GM23338 (cell line): ENCODE data around the gene PJA1. TPM values are rescaled to one million over a fixed set of nuclear protein-coding genes. Genes with fewer than 3 reads are reported as not detected.

Source experiments
- ATAC-seq: fragments of 200-7000 bp; cut with Tn5 transposase; 3 replicates; pipeline ENCODE4 v1.9.1; 2020
- DNase-seq: peaks from one replicate; pipeline ENCODE4 v3.0.0-alpha.2; 2015; ENCODE audit warnings: low spot score
- H2AFZ ChIP-seq: fragments of 200-600 bp; sonication (generic); 2 replicates; pipeline ENCODE4 v1.8.0; 2016; ENCODE audit warnings: antibody characterized with exemption, mild to moderate bottlenecking, moderate library complexity
- H3F3A ChIP-seq: fragments of 200-600 bp; sonication (generic); replicated peaks from 2 replicates; pipeline ENCODE4 v1.8.0; 2017; ENCODE audit warnings: antibody characterized with exemption, mixed run types, low read depth
- H3K27ac ChIP-seq: fragments of 200-600 bp; sonication (generic); 2 replicates; pipeline ENCODE4 v1.6.1; 2016; ENCODE audit warnings: low read depth
- H3K27me3 ChIP-seq: fragments of 200-600 bp; sonication (generic); 2 replicates; pipeline ENCODE4 v1.8.0; 2016; ENCODE audit warnings: mild to moderate bottlenecking, mixed run types, moderate library complexity; ENCODE audit not compliant: insufficient read depth
- H3K36me3 ChIP-seq: fragments of 200-600 bp; sonication (generic); 2 replicates; pipeline ENCODE4 v1.8.0; 2016; ENCODE audit warnings: mild to moderate bottlenecking; ENCODE audit not compliant: insufficient read depth
- H3K4me1 ChIP-seq: fragments of 200-600 bp; sonication (generic); 2 replicates; pipeline ENCODE4 v1.8.0; 2016; ENCODE audit warnings: mild to moderate bottlenecking, moderate library complexity; ENCODE audit not compliant: insufficient read depth
- H3K4me2 ChIP-seq: fragments of 200-600 bp; sonication (generic); 2 replicates; pipeline ENCODE4 v1.7.1; 2017; ENCODE audit warnings: mixed run types
- H3K4me3 ChIP-seq: fragments of 200-600 bp; sonication (generic); 2 replicates; pipeline ENCODE4 v1.6.1; 2016; ENCODE audit warnings: mixed run types
- H3K79me2 ChIP-seq: fragments of 200-600 bp; sonication (generic); replicated peaks from 2 replicates; pipeline ENCODE4 v1.8.0; 2017; ENCODE audit warnings: mild to moderate bottlenecking; ENCODE audit not compliant: insufficient read depth
- H3K9me2 ChIP-seq: fragments of 200-600 bp; sonication (generic); 2 replicates; pipeline ENCODE4 v1.8.0; 2017; ENCODE audit not compliant: insufficient read depth
- H4K20me1 ChIP-seq: fragments of 200-600 bp; sonication (generic); replicated peaks from 2 replicates; pipeline ENCODE4 v1.8.0; 2017; ENCODE audit warnings: mild to moderate bottlenecking; ENCODE audit not compliant: insufficient read depth
- H3K27ac Mint-ChIP-seq: 2 replicates; pipeline ENCODE4 v1.8.0; 2020; ENCODE audit warnings: inconsistent platforms, mild to moderate bottlenecking, moderate library complexity, mixed read lengths
- H3K27me3 Mint-ChIP-seq: 3 replicates; pipeline ENCODE4 v1.8.0; 2022; ENCODE audit warnings: low read depth, mild to moderate bottlenecking, moderate library complexity, mixed read lengths, inconsistent platforms; ENCODE audit not compliant: insufficient read depth, poor library complexity
- H3K36me3 Mint-ChIP-seq: 3 replicates; pipeline ENCODE4 v1.8.0; 2021; ENCODE audit warnings: low read depth, mild to moderate bottlenecking, inconsistent platforms, moderate library complexity, mixed read lengths
- H3K4me1 Mint-ChIP-seq: 3 replicates; pipeline ENCODE4 v1.8.0; 2020; ENCODE audit warnings: mild to moderate bottlenecking, inconsistent platforms, mixed read lengths
- H3K4me3 Mint-ChIP-seq: 3 replicates; pipeline ENCODE4 v1.8.0; 2021; ENCODE audit warnings: moderate library complexity, mild to moderate bottlenecking, inconsistent platforms, mixed read lengths
- H3K9me3 Mint-ChIP-seq: 3 replicates; pipeline ENCODE4 v1.8.0; 2020; ENCODE audit warnings: moderate library complexity, mild to moderate bottlenecking, inconsistent platforms, mixed read lengths
- CREB1 ChIP-seq: fragments of 250-450 bp; sonication (Bioruptor Pico); IDR thresholded peaks from 2 replicates; pipeline ENCODE4 v1.5.0; 2020; ENCODE audit warnings: low read depth, mild to moderate bottlenecking, moderate library complexity
- EZH2 ChIP-seq: fragments of 200-600 bp; sonication (generic); IDR thresholded peaks from one replicate; pipeline ENCODE4 v1.8.0; 2017; ENCODE audit warnings: antibody characterized with exemption, mild to moderate bottlenecking, low read depth; ENCODE audit not compliant: unreplicated experiment
- EZH2phosphoT487 ChIP-seq: fragments of 200-600 bp; sonication (generic); IDR thresholded peaks from one replicate; pipeline ENCODE4 v1.8.1; 2018; ENCODE audit warnings: antibody characterized with exemption; ENCODE audit not compliant: unreplicated experiment
- JUNB ChIP-seq: IDR thresholded peaks from one replicate; pipeline ENCODE4 v1.6.1; 2016; ENCODE audit warnings: antibody characterized with exemption; ENCODE audit not compliant: unreplicated experiment
- NANOG ChIP-seq: IDR thresholded peaks from 2 replicates; pipeline ENCODE4 v1.6.1; 2016; ENCODE audit warnings: antibody characterized with exemption, borderline replicate concordance
- POLR2AphosphoS5 ChIP-seq: IDR thresholded peaks from 2 replicates; pipeline ENCODE4 v1.6.1; 2016; ENCODE audit warnings: antibody characterized with exemption, low read depth
- REST ChIP-seq: IDR thresholded peaks from one replicate; pipeline ENCODE4 v1.6.1; 2018; ENCODE audit warnings: antibody characterized with exemption; ENCODE audit not compliant: unreplicated experiment
- STAT1 ChIP-seq: IDR thresholded peaks from one replicate; pipeline ENCODE4 v1.6.1; 2016; ENCODE audit warnings: antibody characterized with exemption; ENCODE audit not compliant: unreplicated experiment
- ZNF114 ChIP-seq: fragments of 250-450 bp; sonication (Bioruptor Pico); IDR thresholded peaks from 2 replicates; pipeline ENCODE4 v1.5.0; 2020; ENCODE audit warnings: mild to moderate bottlenecking, moderate library complexity
- ZNF331 ChIP-seq: fragments of 250-450 bp; sonication (Bioruptor Pico); IDR thresholded peaks from 2 replicates; pipeline ENCODE4 v1.5.0; 2020; ENCODE audit warnings: low read depth, mild to moderate bottlenecking, moderate library complexity
- ZNF462 ChIP-seq: fragments of 250-450 bp; sonication (Bioruptor Pico); IDR thresholded peaks from 2 replicates; pipeline ENCODE4 v1.5.0; 2020; ENCODE audit warnings: mild to moderate bottlenecking, moderate library complexity
- polyA plus RNA-seq: library from polyadenylated mRNA; unstranded; fragments of >200 nt; fragmentation: Nextera tagmentation; extraction: Ambion mirVana; gene quantifications from 2 replicates; pipeline ENCODE4 v1.2.1, GENCODE V29; 2016
- total RNA-seq: library from RNA; depleted of rRNA; stranded (reverse); fragments of >200 nt; shearing (Covaris generic); gene quantifications from 2 replicates; pipeline ENCODE4 v1.2.3, GENCODE V29; 2014
- TF ChIP-seq, protein P1 (sequence below), 2 experiments: fragments of 200-600 bp in 1 of 2; sonication (generic) in 1 of 2; conservative IDR thresholded peaks; 2 replicates each; pipeline versions ENCODE4 v1.5.1 to v1.6.1; 2016 to 2017; ENCODE audit warnings: antibody characterized with exemption in 2 of 2, low read depth in 2 of 2, mild to moderate bottlenecking in 2 of 2, moderate library complexity in 1 of 2
- TF ChIP-seq, protein P2 (sequence below): IDR thresholded peaks from 2 replicates; pipeline ENCODE4 v1.6.1; 2016; ENCODE audit warnings: antibody characterized with exemption

Gene PJA1
- total and polyA plus RNA-seq, 2 experiments from 2014 or later: 25.2 to 31.3 TPM

- no peaks in the 10 kb centered on the region for H3F3A ChIP-seq
- H3K27ac ChIP-seq: no peak overlapping the region
- no peak for TF ChIP-seq JUNB
- no peak for TF ChIP-seq ZNF331 (CRISPR knock-in tag)
- TF ChIP-seq, protein P1, sequence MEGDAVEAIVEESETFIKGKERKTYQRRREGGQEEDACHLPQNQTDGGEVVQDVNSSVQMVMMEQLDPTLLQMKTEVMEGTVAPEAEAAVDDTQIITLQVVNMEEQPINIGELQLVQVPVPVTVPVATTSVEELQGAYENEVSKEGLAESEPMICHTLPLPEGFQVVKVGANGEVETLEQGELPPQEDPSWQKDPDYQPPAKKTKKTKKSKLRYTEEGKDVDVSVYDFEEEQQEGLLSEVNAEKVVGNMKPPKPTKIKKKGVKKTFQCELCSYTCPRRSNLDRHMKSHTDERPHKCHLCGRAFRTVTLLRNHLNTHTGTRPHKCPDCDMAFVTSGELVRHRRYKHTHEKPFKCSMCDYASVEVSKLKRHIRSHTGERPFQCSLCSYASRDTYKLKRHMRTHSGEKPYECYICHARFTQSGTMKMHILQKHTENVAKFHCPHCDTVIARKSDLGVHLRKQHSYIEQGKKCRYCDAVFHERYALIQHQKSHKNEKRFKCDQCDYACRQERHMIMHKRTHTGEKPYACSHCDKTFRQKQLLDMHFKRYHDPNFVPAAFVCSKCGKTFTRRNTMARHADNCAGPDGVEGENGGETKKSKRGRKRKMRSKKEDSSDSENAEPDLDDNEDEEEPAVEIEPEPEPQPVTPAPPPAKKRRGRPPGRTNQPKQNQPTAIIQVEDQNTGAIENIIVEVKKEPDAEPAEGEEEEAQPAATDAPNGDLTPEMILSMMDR (conservative IDR thresholded peaks at IDR 0.05; ENCODE audit: low read depth in 2 of 2): no peak
- TF ChIP-seq NANOG: no peak
- TF ChIP-seq REST: no peak
- TF ChIP-seq CREB1: no peak
- TF ChIP-seq STAT1: no peak
- TF ChIP-seq, protein P2, sequence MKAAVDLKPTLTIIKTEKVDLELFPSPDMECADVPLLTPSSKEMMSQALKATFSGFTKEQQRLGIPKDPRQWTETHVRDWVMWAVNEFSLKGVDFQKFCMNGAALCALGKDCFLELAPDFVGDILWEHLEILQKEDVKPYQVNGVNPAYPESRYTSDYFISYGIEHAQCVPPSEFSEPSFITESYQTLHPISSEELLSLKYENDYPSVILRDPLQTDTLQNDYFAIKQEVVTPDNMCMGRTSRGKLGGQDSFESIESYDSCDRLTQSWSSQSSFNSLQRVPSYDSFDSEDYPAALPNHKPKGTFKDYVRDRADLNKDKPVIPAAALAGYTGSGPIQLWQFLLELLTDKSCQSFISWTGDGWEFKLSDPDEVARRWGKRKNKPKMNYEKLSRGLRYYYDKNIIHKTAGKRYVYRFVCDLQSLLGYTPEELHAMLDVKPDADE: no peak
- no peak for TF ChIP-seq ZNF114 (CRISPR knock-in tag)
- no peak for TF ChIP-seq ZNF462 (CRISPR knock-in tag)
- no peak for TF ChIP-seq POLR2AphosphoS5
- TF ChIP-seq EZH2: no peak
- TF ChIP-seq EZH2phosphoT487: no peak
- H2AFZ ChIP-seq: no peak overlapping the region
- H3K4me1 ChIP-seq: no peaks in the 10 kb centered on the region
- H3K27me3 ChIP-seq: no peaks in the 10 kb centered on the region
- Mint-ChIP-seq H3K27me3 (peaks cover 4% of the 10 kb centered on the region), H3K4me1 (no peaks in the 10 kb centered on the region; the same call in 2 of the 3 replicates), H3K9me3 (no peaks in the 10 kb centered on the region), H3K36me3 (no peaks in the 10 kb centered on the region; the same call in 2 of the 3 replicates), H3K4me3 (no peak overlapping the region), H3K27ac (no peak overlapping the region)
- no peak overlapping the region for H3K4me3 ChIP-seq
- no peak for ATAC-seq
- H4K20me1 ChIP-seq: no peaks in the 10 kb centered on the region
- DNase-seq: no peak
- H3K9me2 ChIP-seq: no peaks in the 10 kb centered on the region
- no peaks in the 10 kb centered on the region for H3K79me2 ChIP-seq
- no peak overlapping the region for H3K4me2 ChIP-seq
- no peaks in the 10 kb centered on the region for H3K36me3 ChIP-seq
Measured at GRCh38 chrX:69197690-69198089, 32.4 kb upstream of the PJA1 start.
